Adrenal gland (tissue), 5 donors: ENCODE data around the gene CAMKK1.

Experiments
- POLR2A ChIP-seq, 2 donors: fragments of 450-650 bp; IDR thresholded peaks; one replicate each; pipeline ENCODE4 v1.6.1; 2017; ENCODE audit warnings: antibody characterized with exemption in 2 of 2, mild to moderate bottlenecking in 2 of 2, moderate library complexity in 1 of 2
- TF ChIP-seq, protein P1 (sequence below), 6 experiments: fragments of 450-650 bp in 4 of 6; fragments of 200-600 bp in 2 of 6; sonication (generic) in 1 of 6; IDR thresholded peaks; 1 replicate in 5 of 6; 2 replicates in 1 of 6; pipeline versions ENCODE4 v1.5.1 to v1.8.0; 2016 to 2021; ENCODE audit warnings: antibody characterized with exemption in 6 of 6, mild to moderate bottlenecking in 2 of 6, moderate library complexity in 1 of 6
- donor health status: DM: no; HTN: no; CAD: no.

DNA sequence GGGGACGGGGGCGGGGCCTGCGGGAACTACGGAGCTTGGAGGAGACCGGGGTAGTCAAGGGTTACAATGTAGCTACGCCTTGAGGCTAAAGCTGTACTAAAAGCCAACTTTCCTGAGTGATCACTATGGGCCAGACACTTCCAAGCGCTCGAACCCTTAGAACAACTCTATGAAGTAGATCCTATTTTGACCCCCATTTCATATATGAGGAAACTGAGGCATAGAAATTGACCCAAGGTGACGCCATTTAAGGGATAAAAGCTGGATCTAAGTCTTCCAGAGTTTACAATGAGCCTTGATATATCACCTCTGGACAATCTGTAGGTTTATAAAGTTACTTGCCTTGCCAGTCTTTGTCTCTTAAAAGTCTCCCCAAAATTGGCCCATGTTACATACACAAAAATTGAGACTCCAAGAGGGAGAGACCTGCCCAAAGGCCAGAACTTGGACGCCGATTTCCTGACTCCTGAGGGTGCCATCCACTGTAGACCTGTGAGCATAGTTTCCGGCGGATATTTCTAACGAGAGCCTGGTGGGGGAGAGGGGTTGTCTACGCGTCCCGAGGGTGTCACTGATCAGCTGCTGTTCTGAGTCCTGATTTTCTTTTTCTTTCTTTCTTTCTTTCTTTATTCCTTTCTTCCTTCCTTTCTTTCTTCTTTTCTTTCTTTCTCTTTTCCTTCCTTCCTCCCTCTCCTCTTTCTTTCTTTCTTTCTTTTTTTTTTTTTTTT lies 46.3 kb downstream of the CAMKK1 start:
- no peak for TF ChIP-seq POLR2A (IDR thresholded peaks at IDR 0.05)
- TF ChIP-seq, protein P1, sequence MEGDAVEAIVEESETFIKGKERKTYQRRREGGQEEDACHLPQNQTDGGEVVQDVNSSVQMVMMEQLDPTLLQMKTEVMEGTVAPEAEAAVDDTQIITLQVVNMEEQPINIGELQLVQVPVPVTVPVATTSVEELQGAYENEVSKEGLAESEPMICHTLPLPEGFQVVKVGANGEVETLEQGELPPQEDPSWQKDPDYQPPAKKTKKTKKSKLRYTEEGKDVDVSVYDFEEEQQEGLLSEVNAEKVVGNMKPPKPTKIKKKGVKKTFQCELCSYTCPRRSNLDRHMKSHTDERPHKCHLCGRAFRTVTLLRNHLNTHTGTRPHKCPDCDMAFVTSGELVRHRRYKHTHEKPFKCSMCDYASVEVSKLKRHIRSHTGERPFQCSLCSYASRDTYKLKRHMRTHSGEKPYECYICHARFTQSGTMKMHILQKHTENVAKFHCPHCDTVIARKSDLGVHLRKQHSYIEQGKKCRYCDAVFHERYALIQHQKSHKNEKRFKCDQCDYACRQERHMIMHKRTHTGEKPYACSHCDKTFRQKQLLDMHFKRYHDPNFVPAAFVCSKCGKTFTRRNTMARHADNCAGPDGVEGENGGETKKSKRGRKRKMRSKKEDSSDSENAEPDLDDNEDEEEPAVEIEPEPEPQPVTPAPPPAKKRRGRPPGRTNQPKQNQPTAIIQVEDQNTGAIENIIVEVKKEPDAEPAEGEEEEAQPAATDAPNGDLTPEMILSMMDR (IDR thresholded peaks at IDR 0.05): no peak
